MCF 10A (cell line): ENCODE data around the gene KLHDC4. TPM values are rescaled to one million over a fixed set of nuclear protein-coding genes. Genes with fewer than 3 reads are reported as not detected.
A peak's percentile ranks its signal among the peaks of the same experiment; 100 is the strongest.
"Not testable (repeated sequence)": the region's sequence is repeated elsewhere in the genome, so short reads cannot be mapped to it uniquely, and the experiment has no call there.

Experiments used
- BruUV-seq: library from RNA; stranded (reverse); fragments of 400-500 nt; replicated peaks from 2 replicates; lab custom pipeline; 2021; lab: Mats Ljungman, UMichigan
- CTCF ChIA-PET: fragments of 300-600 bp; sonication (Branson Sonifier 250); formaldehyde crosslinking; extraction: SDS; loops from one replicate; lab custom pipeline; 2021; ENCODE audit warnings: antibody characterized with exemption, inconsistent platforms; lab: Yijun Ruan, JAX
- POLR2A ChIA-PET: fragments of 300-600, 350-650 bp; sonication (Branson Sonifier 250); formaldehyde crosslinking; extraction: SDS; loops from one replicate; lab custom pipeline; 2020; ENCODE audit warnings: antibody characterized with exemption, inconsistent platforms; lab: Yijun Ruan, JAX
- DNase-seq: peaks from one replicate; pipeline ENCODE4 v3.0.0-alpha.2; 2018; ENCODE audit not compliant: unreplicated experiment
- H3K27ac Mint-ChIP-seq: one replicate; pipeline ENCODE4 v1.8.0; 2022; ENCODE audit warnings: mild to moderate bottlenecking, low read depth, mixed read lengths; ENCODE audit not compliant: unreplicated experiment
- H3K27me3 Mint-ChIP-seq: one replicate; pipeline ENCODE4 v1.8.0; 2022; ENCODE audit warnings: mixed read lengths; ENCODE audit not compliant: insufficient read depth, unreplicated experiment
- H3K36me3 Mint-ChIP-seq: one replicate; pipeline ENCODE4 v1.8.0; 2022; ENCODE audit warnings: mild to moderate bottlenecking, moderate library complexity, mixed read lengths; ENCODE audit not compliant: insufficient read depth, unreplicated experiment
- H3K4me1 Mint-ChIP-seq: one replicate; pipeline ENCODE4 v1.8.0; 2022; ENCODE audit warnings: mixed read lengths; ENCODE audit not compliant: insufficient read depth, unreplicated experiment
- H3K4me3 Mint-ChIP-seq: one replicate; pipeline ENCODE4 v1.8.0; 2022; ENCODE audit warnings: mild to moderate bottlenecking, moderate library complexity, mixed read lengths; ENCODE audit not compliant: unreplicated experiment
- H3K9me3 Mint-ChIP-seq: one replicate; pipeline ENCODE4 v1.8.0; 2022; ENCODE audit warnings: mixed read lengths; ENCODE audit not compliant: unreplicated experiment
- intact Hi-C: fragments of 100-400 bp; cut with micrococcal nuclease; formaldehyde crosslinking; loops from 2 replicates; pipeline ENCODE4 v1.14.1; 2022
- total RNA-seq: library from RNA; stranded (reverse); gene quantifications from 2 replicates; pipeline ENCODE4 v1.2.3, GENCODE V29; 2022
- TF ChIP-seq, protein P1 (sequence below): fragments of 200-600 bp; IDR thresholded peaks from one replicate; pipeline ENCODE4 v1.8.0; 2022; ENCODE audit warnings: antibody characterized with exemption, mild to moderate bottlenecking; ENCODE audit not compliant: unreplicated experiment

The KLHDC4 gene
- total RNA-seq, 1 experiment from 2014 or later = 106 TPM

DNA sequence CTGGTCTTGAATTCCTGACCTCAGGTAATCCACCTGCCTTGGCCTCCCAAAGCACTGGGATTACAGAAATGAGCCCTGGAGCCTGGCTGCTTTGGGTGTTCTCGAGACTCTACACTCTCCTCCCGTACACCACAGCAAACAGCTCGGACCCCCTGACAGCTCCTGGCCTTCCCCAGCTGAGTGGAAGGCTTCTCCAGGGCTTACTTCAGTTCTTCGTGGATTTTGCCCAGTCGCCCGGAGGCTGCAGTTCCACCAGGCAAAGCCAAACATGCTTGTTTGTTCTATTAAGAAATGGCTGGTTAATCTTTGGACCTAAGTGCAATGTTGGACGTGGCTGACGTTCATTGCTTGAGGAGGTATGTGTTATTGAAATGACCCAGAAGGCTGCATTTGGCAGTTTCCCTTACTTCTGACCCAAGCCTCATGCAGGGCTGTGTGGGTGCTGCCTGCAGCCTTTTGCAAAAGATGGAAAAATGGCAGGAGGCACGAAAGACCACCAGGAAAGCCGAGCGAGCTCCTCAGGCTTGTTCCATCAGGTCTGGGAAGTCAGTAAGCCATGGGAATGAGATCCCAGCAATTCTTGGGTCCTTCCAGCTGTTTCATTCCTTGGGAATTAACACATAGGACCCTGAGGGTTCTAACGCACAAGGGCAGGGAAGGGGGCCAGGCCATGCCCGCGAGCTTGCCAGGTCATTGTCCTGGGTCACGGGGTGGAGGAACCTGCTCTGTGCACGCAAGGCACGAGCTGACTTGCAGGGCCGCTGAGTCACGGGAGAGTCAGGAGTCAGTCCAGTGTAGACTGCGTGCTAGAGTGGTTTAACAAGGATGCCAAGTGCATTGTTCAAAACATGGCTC is 23.9 kb upstream of the KLHDC4 start:
- ChIA-PET CTCF (interaction anchor here (1.1 to 8.1 kb wide), 6 partner anchors 10 to 82 kb away, joined by 4 to 75 read pairs (median 6); no protein-coding TSS in a partner anchor), POLR2A (interaction anchor here (0.5 to 10.2 kb wide), 25 partner anchors 9 to 1126 kb away, joined by 3 to 349 read pairs (median 9); partner anchors contain the start of genes BANP, FBXO31, KLHDC4 and SLC7A5)
- Mint-ChIP-seq H3K27me3 (no peaks in the 10 kb centered on the region), H3K9me3 (no peaks in the 10 kb centered on the region), H3K27ac (peak overlapping the region; percentile 93), H3K4me1 (peaks cover 25% of the 10 kb centered on the region), H3K36me3 (no peaks in the 10 kb centered on the region), H3K4me3 (peak overlapping the region; percentile 17)
- intact Hi-C loops = loop anchor here (1.0 kb wide), 1 partner anchor 17 kb away; no protein-coding TSS in a partner anchor
- TF ChIP-seq, protein P1, sequence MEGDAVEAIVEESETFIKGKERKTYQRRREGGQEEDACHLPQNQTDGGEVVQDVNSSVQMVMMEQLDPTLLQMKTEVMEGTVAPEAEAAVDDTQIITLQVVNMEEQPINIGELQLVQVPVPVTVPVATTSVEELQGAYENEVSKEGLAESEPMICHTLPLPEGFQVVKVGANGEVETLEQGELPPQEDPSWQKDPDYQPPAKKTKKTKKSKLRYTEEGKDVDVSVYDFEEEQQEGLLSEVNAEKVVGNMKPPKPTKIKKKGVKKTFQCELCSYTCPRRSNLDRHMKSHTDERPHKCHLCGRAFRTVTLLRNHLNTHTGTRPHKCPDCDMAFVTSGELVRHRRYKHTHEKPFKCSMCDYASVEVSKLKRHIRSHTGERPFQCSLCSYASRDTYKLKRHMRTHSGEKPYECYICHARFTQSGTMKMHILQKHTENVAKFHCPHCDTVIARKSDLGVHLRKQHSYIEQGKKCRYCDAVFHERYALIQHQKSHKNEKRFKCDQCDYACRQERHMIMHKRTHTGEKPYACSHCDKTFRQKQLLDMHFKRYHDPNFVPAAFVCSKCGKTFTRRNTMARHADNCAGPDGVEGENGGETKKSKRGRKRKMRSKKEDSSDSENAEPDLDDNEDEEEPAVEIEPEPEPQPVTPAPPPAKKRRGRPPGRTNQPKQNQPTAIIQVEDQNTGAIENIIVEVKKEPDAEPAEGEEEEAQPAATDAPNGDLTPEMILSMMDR = no peak
- TSS peak; percentile 64 for BruUV-seq
- peak; percentile 99 for DNase-seq

DNA sequence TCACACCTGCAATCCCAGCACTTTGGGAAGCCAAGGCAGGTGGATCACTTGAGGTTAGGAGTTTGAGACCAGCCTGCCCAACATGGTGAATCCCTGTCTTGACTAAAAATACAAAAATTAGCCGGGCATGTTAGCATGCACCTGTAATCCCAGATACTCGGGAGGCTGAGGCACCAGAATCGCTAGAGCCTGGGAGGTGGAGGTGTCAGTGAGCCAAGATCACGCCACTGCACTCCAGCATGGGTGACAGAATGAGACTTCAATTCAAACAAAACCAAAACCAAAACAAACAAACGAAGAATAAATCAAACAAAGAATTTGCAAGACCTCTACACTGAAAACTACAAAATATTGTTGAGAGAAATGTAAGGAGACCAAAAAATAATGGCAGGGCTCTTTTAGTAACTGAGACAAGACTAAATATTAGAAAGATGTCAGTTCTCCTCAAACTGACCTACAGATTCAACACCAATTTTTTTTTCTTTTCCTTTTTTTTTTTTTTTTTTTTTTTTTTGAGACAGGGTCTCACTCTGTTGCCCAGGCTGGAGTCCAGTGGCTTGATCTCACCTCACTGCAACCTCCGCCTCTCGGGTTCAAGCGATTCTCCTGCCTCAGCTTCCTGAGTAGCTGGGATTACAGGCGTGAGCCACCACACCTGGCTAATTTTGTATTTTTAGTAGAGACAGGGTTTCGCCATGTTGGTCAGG is 23.1 kb upstream of the KLHDC4 start:
- H3K27me3 Mint-ChIP-seq, H3K36me3 Mint-ChIP-seq, H3K9me3 Mint-ChIP-seq, BruUV-seq, intact Hi-C loops, DNase-seq: not testable (repeated sequence)
- ChIA-PET POLR2A (interaction anchor here (1.0 to 10.2 kb wide), 16 partner anchors 9 to 1125 kb away, joined by 3 to 349 read pairs (median 12); partner anchors contain the start of gene SLC7A5), CTCF (interaction anchor here (6.4 to 8.1 kb wide), 3 partner anchors 9 to 82 kb away, joined by 36 to 75 read pairs (median 62); partner anchors contain the start of gene SLC7A5)
- H3K27ac Mint-ChIP-seq = peak overlapping the region; percentile 93
- H3K4me3 Mint-ChIP-seq = peak overlapping the region; percentile 17
- peaks cover 20% of the 10 kb centered on the region for H3K4me1 Mint-ChIP-seq

DNA sequence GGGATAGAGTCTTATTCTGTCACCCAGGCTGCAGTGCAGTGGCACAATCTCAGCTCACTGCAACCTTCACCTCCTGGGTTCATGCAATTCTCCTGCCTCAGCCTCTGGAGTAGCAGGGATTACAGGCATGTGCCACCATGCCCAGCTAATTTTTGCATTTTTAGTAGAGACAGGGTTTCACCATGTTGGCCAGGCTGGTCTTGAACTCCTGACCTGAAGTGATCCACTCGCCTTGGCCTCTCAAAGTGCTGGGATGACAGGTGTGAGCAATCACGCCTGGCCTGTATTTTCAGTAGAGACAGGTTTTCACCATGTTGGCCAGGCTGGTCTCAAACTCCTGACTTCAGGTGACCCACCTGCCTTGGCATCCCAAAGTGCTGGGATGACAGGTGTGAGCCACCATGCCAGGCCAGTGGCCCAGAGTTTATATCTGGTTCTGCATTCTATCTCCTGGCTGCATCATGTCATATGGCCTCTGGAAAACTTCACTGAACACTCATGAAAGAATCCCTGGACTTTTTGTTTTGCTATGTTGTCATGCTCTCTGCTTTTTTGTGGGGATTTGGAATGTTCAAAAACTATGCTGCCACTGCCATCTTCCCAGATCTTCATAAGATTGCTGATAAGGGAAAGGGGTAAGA is 21.8 kb upstream of the KLHDC4 start:
- H3K36me3 Mint-ChIP-seq, H3K4me3 Mint-ChIP-seq, intact Hi-C loops, BruUV-seq, DNase-seq, H3K27me3 Mint-ChIP-seq, H3K9me3 Mint-ChIP-seq: not testable (repeated sequence)
- CTCF ChIA-PET = interaction anchor here (6.4 to 8.1 kb wide), 2 partner anchors 7 to 83 kb away, joined by 36 to 62 read pairs; partner anchors contain the start of gene SLC7A5
- POLR2A ChIA-PET = interaction anchor here (1.0 to 10.2 kb wide), 6 partner anchors 8 to 80 kb away, joined by 6 to 349 read pairs (median 31); partner anchors contain the start of gene SLC7A5
- peaks cover 17% of the 10 kb centered on the region for H3K4me1 Mint-ChIP-seq
- peak overlapping the region; percentile 67 for H3K27ac Mint-ChIP-seq

DNA sequence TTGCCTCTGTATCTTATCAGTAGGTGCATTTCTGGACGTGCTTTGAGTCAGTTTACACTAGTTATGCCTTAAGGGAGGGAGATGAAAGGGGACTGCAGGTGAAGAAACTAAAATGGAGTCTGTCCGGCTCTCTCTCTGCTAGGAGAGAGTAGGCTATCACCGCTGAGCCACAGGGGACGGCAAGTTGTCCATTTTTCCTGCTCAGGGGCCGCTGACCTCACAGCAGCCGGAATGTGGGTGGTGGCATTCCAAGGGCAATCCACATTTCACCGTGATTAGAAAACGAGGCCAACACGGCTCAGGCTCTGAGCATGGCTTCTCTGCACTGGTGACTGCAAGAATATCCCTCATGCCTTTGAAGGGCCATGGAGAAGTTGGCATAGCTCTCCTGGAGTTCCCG is 19.0 kb upstream of the KLHDC4 start:
- intact Hi-C loops = no loop called here
- no TSS peak for BruUV-seq
- H3K4me3 Mint-ChIP-seq = no peak overlapping the region
- no peaks in the 10 kb centered on the region for H3K27me3 Mint-ChIP-seq
- TF ChIP-seq, protein P1 = no peak
- peaks cover 6% of the 10 kb centered on the region for H3K4me1 Mint-ChIP-seq
- H3K36me3 Mint-ChIP-seq = no peaks in the 10 kb centered on the region
- CTCF ChIA-PET = interaction anchor here (0.6 to 6.4 kb wide), 3 partner anchors 31 to 157 kb away, joined by 3 to 36 read pairs (median 3); partner anchors contain the start of gene SLC7A5
- no peak for DNase-seq
- H3K9me3 Mint-ChIP-seq = no peaks in the 10 kb centered on the region
- POLR2A ChIA-PET = interaction anchor here (0.6 to 1.1 kb wide), 5 partner anchors 33 to 158 kb away, joined by 3 read pairs; no protein-coding TSS in a partner anchor
- no peak overlapping the region for H3K27ac Mint-ChIP-seq
